IMR-90 (cell line): ENCODE measurements around the gene AP1M2. TPM values are rescaled to one million over a fixed set of nuclear protein-coding genes. Genes with fewer than 3 reads are reported as not detected.

Experiments used
- ATAC-seq: fragments of 200-7000 bp; cut with Tn5 transposase; 2 replicates; pipeline ENCODE4 v1.9.1; 2020; ENCODE audit warnings: low read depth, mild to moderate bottlenecking, moderate library complexity
- BruUV-seq: library from RNA; stranded (reverse); fragments of 400-500 nt; replicated peaks from 2 replicates; lab custom pipeline; 2021; lab: Mats Ljungman, UMichigan
- CTCF ChIA-PET: fragments of 300-600 bp; formaldehyde crosslinking; extraction: SDS; loops from one replicate; lab custom pipeline; 2021; ENCODE audit warnings: antibody characterized with exemption; lab: Yijun Ruan, JAX
- POLR2A ChIA-PET: fragments of 300-600 bp; sonication (Branson Sonifier 250); formaldehyde crosslinking; loops from one replicate; lab custom pipeline; 2022; ENCODE audit warnings: antibody characterized with exemption; ENCODE audit not compliant: unreplicated experiment; lab: Charles Lee
- DNase-seq: peaks from one replicate; pipeline ENCODE4 v3.0.0; 2013
- H2AFZ ChIP-seq: replicated peaks from 2 replicates; pipeline ENCODE3; 2013; ENCODE audit warnings: low read length, mild to moderate bottlenecking; ENCODE audit not compliant: poor library complexity
- H2AK5ac ChIP-seq: 2 replicates; pipeline ENCODE4 v1.6.1; 2013; ENCODE audit warnings: low read depth, low read length, inconsistent platforms
- H2AK9ac ChIP-seq: replicated peaks from 2 replicates; pipeline ENCODE3; 2013; ENCODE audit warnings: mild to moderate bottlenecking, low read depth, low read length, moderate library complexity; ENCODE audit not compliant: poor library complexity
- H2BK120ac ChIP-seq: 2 replicates; pipeline ENCODE4 v1.6.1; 2013; ENCODE audit warnings: low read depth, low read length, inconsistent platforms
- H2BK15ac ChIP-seq: 3 replicates; pipeline ENCODE4 v1.6.1; 2013; ENCODE audit warnings: low read depth, low read length, inconsistent platforms
- H2BK20ac ChIP-seq: 2 replicates; pipeline ENCODE4 v1.6.1; 2013; ENCODE audit warnings: low read depth, mild to moderate bottlenecking, inconsistent platforms, low read length, moderate library complexity
- H2BK5ac ChIP-seq: 2 replicates; pipeline ENCODE4 v1.6.1; 2013; ENCODE audit warnings: mild to moderate bottlenecking, low read depth, low read length, inconsistent platforms; ENCODE audit not compliant: poor library complexity, severe bottlenecking
- H3K14ac ChIP-seq: replicated peaks from 2 replicates; pipeline ENCODE4 v1.6.1; 2013; ENCODE audit warnings: low read depth, low read length, inconsistent platforms
- H3K18ac ChIP-seq: 2 replicates; pipeline ENCODE4 v1.6.1; 2013; ENCODE audit warnings: low read depth, low read length, control low read depth
- H3K23ac ChIP-seq: 2 replicates; pipeline ENCODE4 v1.6.1; 2013; ENCODE audit warnings: low read depth, low read length, inconsistent platforms
- H3K27ac ChIP-seq: 2 replicates; pipeline ENCODE4 v1.5.1; 2013; ENCODE audit warnings: mild to moderate bottlenecking, control low read depth, low read length; ENCODE audit not compliant: insufficient read depth
- H3K27me3 ChIP-seq: 2 replicates; pipeline ENCODE4 v1.6.1; 2013; ENCODE audit warnings: low read length; ENCODE audit not compliant: control insufficient read depth, insufficient read depth
- H3K36me3 ChIP-seq: 2 replicates; pipeline ENCODE4 v1.6.1; 2013; ENCODE audit warnings: low read length, mixed read lengths; ENCODE audit not compliant: control insufficient read depth, insufficient read depth
- H3K4ac ChIP-seq: 2 replicates; pipeline ENCODE4 v1.6.1; 2013; ENCODE audit warnings: low read depth, low read length, inconsistent platforms
- H3K4me1 ChIP-seq: 2 replicates; pipeline ENCODE4 v1.6.1; 2013; ENCODE audit warnings: low read length, mixed read lengths; ENCODE audit not compliant: control insufficient read depth, insufficient read depth
- H3K4me2 ChIP-seq: 2 replicates; pipeline ENCODE4 v1.6.1; 2013; ENCODE audit warnings: low read depth, mild to moderate bottlenecking, control low read depth, low read length, moderate library complexity
- H3K4me3 ChIP-seq: 2 replicates; pipeline ENCODE4 v1.5.1; 2013; ENCODE audit warnings: low read depth, mild to moderate bottlenecking, control low read depth, low read length, moderate library complexity; ENCODE audit not compliant: insufficient read depth
- H3K56ac ChIP-seq: 2 replicates; pipeline ENCODE4 v1.6.1; 2013; ENCODE audit warnings: low read length, inconsistent platforms; ENCODE audit not compliant: insufficient read depth; ENCODE audit errors: extremely low read depth
- H3K79me1 ChIP-seq, 2 experiments: 2 replicates each; pipeline ENCODE4 v1.6.1; 2013; ENCODE audit warnings: low read length in 2 of 2, inconsistent platforms in 1 of 2, low read depth in 1 of 2
- H3K9ac ChIP-seq: 2 replicates; pipeline ENCODE4 v1.6.1; 2013; ENCODE audit warnings: low read depth, low read length, control low read depth
- H3K9me1 ChIP-seq: 2 replicates; pipeline ENCODE4 v1.6.1; 2013; ENCODE audit warnings: low read length, inconsistent platforms; ENCODE audit not compliant: insufficient read depth
- H3K9me3 ChIP-seq: 2 replicates; pipeline ENCODE4 v1.6.1; 2013; ENCODE audit warnings: low read length; ENCODE audit not compliant: control insufficient read depth, insufficient read depth
- H4K20me1 ChIP-seq: 2 replicates; pipeline ENCODE4 v1.6.1; 2013; ENCODE audit warnings: low read length, inconsistent platforms; ENCODE audit not compliant: insufficient read depth
- H4K5ac ChIP-seq: 2 replicates; pipeline ENCODE4 v1.6.1; 2013; ENCODE audit warnings: mild to moderate bottlenecking, low read depth, low read length, control low read depth
- H4K8ac ChIP-seq, 2 experiments: 2 replicates each; pipeline ENCODE4 v1.6.1; 2013; ENCODE audit warnings: low read depth in 2 of 2, low read length in 2 of 2, control low read depth in 1 of 2, inconsistent platforms in 1 of 2
- H4K91ac ChIP-seq: 2 replicates; pipeline ENCODE4 v1.6.1; 2013; ENCODE audit warnings: low read depth, low read length, inconsistent platforms; ENCODE audit not compliant: insufficient read depth
- CTCF ChIP-seq: conservative IDR thresholded peaks from 2 replicates; pipeline ENCODE4 v1.5.1; 2012; ENCODE audit warnings: mild to moderate bottlenecking, low read depth, low read length, improper control_type of control experiment
- FOS ChIP-seq: fragments of 150-350 bp; IDR thresholded peaks from 2 replicates; pipeline ENCODE4 v1.6.1; 2016; ENCODE audit warnings: low read depth, low read length
- MAZ ChIP-seq: IDR thresholded peaks from 2 replicates; pipeline ENCODE4 v1.6.1; 2012; ENCODE audit warnings: low read depth, mild to moderate bottlenecking, low read length, improper control_type of control experiment, moderate library complexity, borderline replicate concordance
- MXI1 ChIP-seq: IDR thresholded peaks from 2 replicates; pipeline ENCODE4 v1.6.1; 2012; ENCODE audit warnings: low read depth, mild to moderate bottlenecking, low read length, moderate library complexity, borderline replicate concordance
- POLR2A ChIP-seq: IDR thresholded peaks from 2 replicates; pipeline ENCODE4 v1.6.1; 2012; ENCODE audit warnings: mild to moderate bottlenecking, low read depth, low read length
- RAD21 ChIP-seq: IDR thresholded peaks from 2 replicates; pipeline ENCODE4 v1.6.1; 2012; ENCODE audit warnings: low read length, improper control_type of control experiment
- RFX5 ChIP-seq: IDR thresholded peaks from 2 replicates; pipeline ENCODE4 v1.8.0; 2012; ENCODE audit warnings: low read depth, mild to moderate bottlenecking, low read length, moderate library complexity
- SMC3 ChIP-seq: fragments of 150-350 bp; IDR thresholded peaks from 2 replicates; pipeline ENCODE4 v1.6.1; 2016; ENCODE audit warnings: low read depth, mild to moderate bottlenecking, antibody characterized with exemption, low read length, moderate library complexity
- USF2 ChIP-seq: fragments of 150-350 bp; IDR thresholded peaks from 2 replicates; pipeline ENCODE4 v1.6.1; 2017; ENCODE audit warnings: mild to moderate bottlenecking, antibody characterized with exemption, low read length, low read depth
- WGBS, 2 experiments: methylation state at CpG; one replicate each; pipeline versions ENCODE4 v1.1.5 to v1.1.7; 2013; ENCODE audit warnings: missing lambda C conversion rate in 2 of 2; ENCODE audit not compliant: insufficient read length in 1 of 2; ENCODE audit errors: extremely low coverage in 2 of 2; 5-methylcytosine and 5-hydroxymethylcytosine counted together
- dilution Hi-C: fragments of 300-500 bp; cut with HindIII; formaldehyde crosslinking; loops from one replicate; pipeline ENCODE4 v1.14.3; 2018; ENCODE audit warnings: low sequenced_read_pairs; ENCODE audit not compliant: unreplicated experiment
- in situ Hi-C: fragments of 300-500 bp; cut with MboI; formaldehyde crosslinking; loops from 3 replicates; pipeline ENCODE4 v1.14.3; 2019; ENCODE audit warnings: low sequenced_read_pairs, inconsistent platforms, mixed read lengths
- intact Hi-C: fragments of 100-400 bp; cut with micrococcal nuclease; formaldehyde crosslinking; loops from 2 replicates; pipeline ENCODE4 v1.10.0; 2022
- polyA plus RNA-seq, 3 experiments: library from polyadenylated mRNA; depleted of rRNA; stranded (reverse); fragments of >200 nt; gene quantifications; 2 replicates each; pipeline ENCODE4 v1.2.3, GENCODE V29; 2012; ENCODE audit warnings: low replicate concordance in 1 of 3
- total RNA-seq: library from RNA; depleted of rRNA; stranded (reverse); fragments of >200 nt; gene quantifications from 2 replicates; pipeline ENCODE4 v1.2.3, GENCODE V29; 2012

The AP1M2 gene
- total and polyA plus RNA-seq, 2 of the 4 experiments (the other 2 are of a cell fraction): 0.17 TPM; not detected in 1

- peak within 1 kb of the TSS; percentile 14; the same call in 1 of the 2 replicates for H2BK120ac ChIP-seq
- H2AK5ac ChIP-seq: peak within 1 kb of the TSS; percentile 90
- 3% methylated on average over 35 of the region's 94 CpGs; no CpG with 5 or more reads in 1 of the 2 experiments for WGBS, 2 experiments
- peaks cover 6% of the 10 kb centered on the region; the same call in 1 of the 2 replicates for H3K36me3 ChIP-seq
- ATAC-seq (peak; percentile 76), DNase-seq (peak; percentile 95)
- H3K56ac ChIP-seq: peak within 1 kb of the TSS; percentile 66; the same call in 1 of the 2 replicates
- H3K14ac ChIP-seq: peak within 1 kb of the TSS; percentile 77
- no peaks in the 10 kb centered on the region for H3K9me3 ChIP-seq
- peak within 1 kb of the TSS; percentile 40 for H4K5ac ChIP-seq
- H3K23ac ChIP-seq: peak within 1 kb of the TSS; percentile 73
- POLR2A ChIA-PET: interaction anchor here (0.5 to 0.7 kb wide), 4 partner anchors 60 to 607 kb away, joined by 3 to 5 read pairs (median 3); no protein-coding TSS in a partner anchor
- H4K20me1 ChIP-seq: no peaks in the 10 kb centered on the region
- peak within 1 kb of the TSS; percentile 59 for H2BK5ac ChIP-seq
- H2BK20ac ChIP-seq: no peak within 1 kb of the TSS
- TF ChIP-seq USF2 (0 out of 2 replicates have a peak, but pooled peaks have one; percentile 1), CTCF (peak; percentile 49), SMC3 (no peak), MAZ (peak; percentile 2; the same call in 1 of the 2 replicates), RAD21 (peak; percentile 14; the same call in 1 of the 2 replicates), FOS (no peak), POLR2A (0 out of 2 replicates have a peak, but pooled peaks have one; percentile 40), MXI1 (peak; percentile 68; the same call in 1 of the 2 replicates), RFX5 (no peak)
- H2AFZ ChIP-seq: peak within 1 kb of the TSS; percentile 93
- CTCF ChIA-PET: interaction anchor here (0.5 kb wide), 1 partner anchor 40 kb away, joined by 8 read pairs; no protein-coding TSS in a partner anchor
- peak within 1 kb of the TSS; percentile 75 for H3K27ac ChIP-seq
- TSS peak; percentile 75 for BruUV-seq
- peak within 1 kb of the TSS; percentile 61 for H3K4me3 ChIP-seq
- no peak within 1 kb of the TSS; the same call in 2 of the 3 replicates for H2BK15ac ChIP-seq
- dilution Hi-C loops: no loop called here
- peak within 1 kb of the TSS; percentile 94 for H2AK9ac ChIP-seq
- peak within 1 kb of the TSS; percentile 39 to 81; a peak in 3 of 4 replicates for H4K8ac ChIP-seq
- peak within 1 kb of the TSS; percentile 70 for H4K91ac ChIP-seq
- intact Hi-C loops: loop anchor here (2.0 kb wide), 1 partner anchor 63 kb away; the partner anchor contains the start of gene KEAP1
- peak within 1 kb of the TSS; percentile 85 for H3K4me2 ChIP-seq
- H3K27me3 ChIP-seq: no peaks in the 10 kb centered on the region
- H3K4ac ChIP-seq: peak within 1 kb of the TSS; percentile 63
- in situ Hi-C loops: no loop called here
- H3K9me1 ChIP-seq: 0 out of 2 replicates have a peak, but pooled peaks cover 4% of the 10 kb centered on the region
- H3K18ac ChIP-seq: peak within 1 kb of the TSS; percentile 36; the same call in 1 of the 2 replicates
- H3K4me1 ChIP-seq: peaks cover 2% of the 10 kb centered on the region
- H3K9ac ChIP-seq: peak within 1 kb of the TSS; percentile 66
- peaks cover 26 to 51% of the 10 kb centered on the region in 2 experiments for H3K79me1 ChIP-seq
These were observed 21.3 kb downstream of the AP1M2 start, which contains the start of gene KRI1 for GRCh38 chr19:10565567-10566407. Gene KRI1, minus strand, starts transcription at chr19:10566010. Its CDS starts 11 bp downstream, at chr19:10565999.
